ENCODE results near the gene PPP1R12B.
"Not testable (repeated sequence)": the region's sequence is repeated elsewhere in the genome, so short reads cannot be mapped to it uniquely, and the experiment has no call there.

- TF ChIP-seq STAT1 (IDR thresholded peaks at IDR 0.05; ENCODE audit: unreplicated experiment); CTCF (conservative IDR thresholded peaks at IDR 0.05; ENCODE audit: low read depth in 2 of 2); JUNB (IDR thresholded peaks at IDR 0.05; ENCODE audit: unreplicated experiment); EZH2 (IDR thresholded peaks at IDR 0.05; ENCODE audit: low read depth, unreplicated experiment); POLR2AphosphoS5 (IDR thresholded peaks at IDR 0.05; ENCODE audit: low read depth); ZNF462 (CRISPR knock-in tag; IDR thresholded peaks at IDR 0.05); CREB1 (CRISPR knock-in tag; IDR thresholded peaks at IDR 0.05; ENCODE audit: low read depth); EZH2phosphoT487 (IDR thresholded peaks at IDR 0.05; ENCODE audit: unreplicated experiment): not testable (repeated sequence)
Observed at GRCh38 chr1:202582350-202582749, 233.9 kb downstream of the PPP1R12B start.
